Mucosa of gallbladder (tissue), 1 donor: ENCODE results near the gene CDKN2B-AS1. TPM values are rescaled to one million over a fixed set of nuclear protein-coding genes. Genes with fewer than 3 reads are reported as not detected.

Experiments used
- DNase-seq: peaks from one replicate; pipeline ENCODE4 v3.0.0-alpha.2; 2020; ENCODE audit warnings: low spot score
- total RNA-seq: library from RNA; stranded (reverse); gene quantifications from one replicate; pipeline ENCODE4 v1.2.1, GENCODE V29; 2021
- donor health status: DM: no; HTN: no; CAD: no.

CDKN2B-AS1 gene
- total RNA-seq, 1 donor from 2014 or later: 0.55 TPM

- no peak for DNase-seq
Measured at GRCh38 chr9:21982861-21983560, 11.6 kb upstream of the CDKN2B-AS1 start.

DNA sequence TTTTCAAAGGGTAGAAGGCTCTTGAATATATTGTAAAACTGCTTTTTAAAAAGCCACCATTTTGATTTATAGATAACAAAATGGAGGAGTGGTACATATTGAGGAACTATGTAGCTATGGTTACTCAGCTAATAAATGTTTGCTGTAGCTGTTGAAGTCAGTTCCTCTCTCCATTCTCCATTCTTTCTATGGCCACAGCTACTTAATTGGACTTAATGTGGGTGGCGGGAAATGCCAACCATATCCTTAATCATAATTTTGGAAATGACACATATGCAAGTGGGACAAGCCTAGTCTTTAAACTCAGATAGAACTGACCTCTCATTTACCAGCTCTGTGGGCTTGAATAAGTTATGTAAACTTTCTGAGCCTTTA, 11.0 kb upstream of the CDKN2B-AS1 start:
- DNase-seq: no peak

DNA sequence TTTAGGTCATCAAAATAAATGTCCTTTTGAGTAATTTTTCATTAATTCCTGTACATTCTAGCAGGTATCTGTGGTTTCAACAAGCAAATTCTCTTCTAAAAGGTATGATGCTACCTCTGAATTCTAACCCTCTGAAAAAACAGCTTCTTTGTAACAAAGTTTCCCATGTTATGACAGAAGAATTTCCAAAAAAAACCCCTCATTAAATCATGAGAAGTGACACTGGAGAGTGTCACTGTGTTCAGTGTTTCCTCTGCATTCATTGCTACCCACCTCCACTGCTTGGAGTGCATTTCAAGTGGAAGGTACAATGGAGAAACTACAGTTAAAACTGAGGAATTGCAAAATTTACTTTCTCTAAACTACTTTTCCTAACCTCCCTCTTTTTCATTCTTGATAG, 10.5 kb upstream of the CDKN2B-AS1 start:
- no peak for DNase-seq

GRCh38 chr9:21985964-21986667, 8.5 kb upstream of the CDKN2B-AS1 start:
- DNase-seq: no peak

DNA sequence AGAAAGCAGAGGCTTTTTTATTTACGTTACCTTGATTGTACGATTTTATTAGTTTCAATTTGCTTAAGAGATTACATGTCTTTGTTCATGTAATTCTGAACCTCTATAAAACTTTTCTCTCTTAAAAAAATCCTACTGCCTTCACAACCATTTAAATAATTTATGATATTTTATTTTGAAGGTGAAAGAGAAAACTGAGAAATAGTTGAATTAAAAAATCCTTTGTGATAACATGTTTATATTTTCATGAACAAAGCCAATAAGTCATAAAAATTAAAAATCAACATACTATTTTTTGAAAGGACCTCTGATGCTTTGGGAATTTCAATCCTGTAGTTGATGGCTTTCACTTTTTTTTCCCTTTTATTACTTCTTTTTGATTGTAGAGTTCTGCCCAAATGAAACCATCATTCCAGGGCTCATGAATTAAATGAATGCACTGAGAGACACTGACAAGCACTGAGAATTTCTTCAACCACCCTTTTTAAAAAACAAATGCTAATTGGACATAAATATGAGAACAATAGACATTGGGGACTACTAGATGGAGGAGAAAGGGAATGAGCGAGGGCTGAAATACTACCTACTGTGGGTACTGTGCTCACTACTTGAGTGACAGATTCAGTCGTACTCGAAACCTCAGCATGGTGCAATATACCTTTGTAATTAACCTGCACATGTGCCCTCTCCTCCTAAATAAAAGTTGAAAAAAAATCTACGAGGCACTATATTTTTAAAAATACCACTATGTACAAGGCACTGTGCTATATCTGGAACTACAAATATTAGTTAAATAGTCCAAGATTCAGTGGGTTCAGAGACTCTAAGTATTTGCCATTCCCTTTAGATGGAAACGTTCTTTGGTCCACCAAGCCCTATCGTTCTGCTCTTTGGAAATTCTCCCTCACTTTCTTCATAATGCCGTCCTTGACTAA, 6.3 kb upstream of the CDKN2B-AS1 start:
- no peak for DNase-seq

DNA sequence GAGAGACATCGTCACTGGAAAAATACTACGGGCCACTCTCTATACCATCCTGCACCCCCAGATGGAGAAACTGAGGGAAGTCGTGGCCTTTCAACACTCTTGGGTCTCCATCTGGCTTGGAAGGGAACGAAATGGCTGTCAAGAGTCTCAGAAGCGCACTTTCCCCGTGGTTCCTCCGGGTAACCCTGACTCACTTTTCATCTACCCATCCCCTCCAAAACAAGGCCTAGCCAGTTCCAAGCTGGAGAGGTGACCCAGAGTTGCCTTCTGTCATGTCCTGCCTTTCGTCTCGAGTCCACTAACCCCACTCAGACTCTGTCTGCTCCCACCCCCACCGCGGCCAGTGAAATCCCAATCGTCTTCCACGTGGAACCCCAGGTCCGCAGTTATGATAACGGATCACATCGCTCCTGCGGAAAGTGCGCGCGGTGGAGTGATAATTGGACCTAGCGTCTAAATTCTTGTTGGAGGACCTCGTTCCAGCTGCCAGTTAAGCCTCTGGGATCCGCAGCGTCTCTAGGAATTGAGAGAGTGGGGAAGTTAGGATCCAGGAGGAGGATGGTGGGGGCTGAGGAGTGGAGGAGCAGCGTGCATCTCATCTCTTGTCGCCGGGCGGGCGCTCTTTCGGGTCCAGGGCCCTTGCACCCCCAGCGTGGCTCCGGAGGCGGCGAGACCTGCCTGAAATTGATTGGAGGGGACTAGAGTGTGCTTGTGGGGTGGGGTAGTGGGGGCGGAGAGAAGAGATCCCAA, 5.0 kb upstream of the CDKN2B-AS1 start:
- no peak for DNase-seq

DNA sequence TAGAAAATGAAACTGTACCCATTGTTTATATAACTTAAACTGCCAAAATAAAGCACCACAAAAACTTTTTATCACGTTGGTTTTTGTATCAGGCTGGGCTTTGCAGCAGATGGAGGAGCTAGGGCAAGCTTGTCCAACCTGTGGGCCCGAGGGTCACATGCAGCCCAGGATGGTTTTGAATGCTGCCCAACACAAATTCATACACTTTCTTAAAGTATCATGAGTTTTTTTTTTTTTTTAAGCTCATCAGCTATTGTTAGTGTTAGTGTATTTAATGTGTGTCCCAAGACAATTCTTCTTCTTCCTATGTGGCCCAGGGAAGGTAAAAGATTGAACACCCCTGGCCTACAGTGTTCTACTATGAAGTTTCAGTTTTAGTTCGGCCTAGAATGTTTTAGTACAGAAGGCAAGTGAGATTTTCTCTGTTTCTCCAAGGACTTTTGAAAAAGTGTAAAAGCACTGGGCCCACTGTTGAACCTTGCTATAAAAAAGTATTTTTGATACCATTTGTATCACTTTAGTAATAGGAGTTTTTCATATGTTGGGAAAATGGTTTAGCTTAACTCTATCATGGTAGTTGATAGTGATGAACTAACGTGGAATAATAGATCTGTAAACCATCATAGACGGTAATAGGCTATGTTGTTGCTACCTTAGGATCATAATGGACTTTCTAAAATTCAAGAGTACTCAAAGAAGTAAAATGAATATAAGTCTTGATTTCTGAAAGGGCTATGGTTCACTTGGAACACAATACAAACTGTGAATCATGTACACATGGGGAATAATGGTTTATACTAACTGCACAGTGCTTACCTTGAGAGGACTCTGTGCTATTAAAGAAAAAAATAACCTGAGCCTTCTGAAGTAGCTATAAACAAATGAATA, 3.3 kb upstream of the CDKN2B-AS1 start:
- DNase-seq: no peak

GRCh38 chr9:21993007-21993406, 1.6 kb upstream of the CDKN2B-AS1 start:
- DNase-seq: no peak

DNA sequence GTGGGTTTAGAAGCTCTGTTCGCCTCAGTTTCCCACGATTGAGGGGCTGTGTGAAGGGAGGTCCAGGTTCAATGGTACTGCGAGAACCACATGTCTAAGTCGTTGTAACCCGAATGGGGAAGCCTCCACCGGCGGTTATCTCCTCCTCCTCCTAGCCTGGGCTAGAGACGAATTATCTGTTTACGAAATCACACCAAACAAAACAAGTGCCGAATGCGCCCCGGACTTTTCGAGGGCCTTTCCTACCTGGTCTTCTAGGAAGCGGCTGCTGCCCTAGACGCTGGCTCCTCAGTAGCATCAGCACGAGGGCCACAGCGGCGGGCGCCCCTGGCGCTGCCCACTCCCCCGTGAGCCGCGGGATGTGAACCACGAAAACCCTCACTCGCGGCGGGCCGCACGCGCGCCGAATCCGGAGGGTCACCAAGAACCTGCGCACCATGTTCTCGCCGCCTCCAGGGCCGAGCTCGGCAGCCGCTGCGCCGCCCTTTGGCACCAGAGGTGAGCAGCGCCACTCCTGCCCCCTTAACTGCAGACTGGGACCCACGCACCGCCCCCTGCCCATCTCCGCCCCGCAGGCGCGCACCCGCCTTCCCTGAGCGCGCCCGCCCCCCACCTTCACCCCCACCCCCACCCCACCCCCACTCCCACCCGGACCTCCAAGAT, 567 bp upstream of the CDKN2B-AS1 start, which contains the start of gene CDKN2A:
CDKN2A (minus strand) TSS at position 500 of the 663 bp plus-strand sequence.
- no peak for DNase-seq

- peak; percentile 66 for DNase-seq
Measured at GRCh38 chr9:21995006-21995665, 545 bp downstream of the CDKN2B-AS1 start.

DNA sequence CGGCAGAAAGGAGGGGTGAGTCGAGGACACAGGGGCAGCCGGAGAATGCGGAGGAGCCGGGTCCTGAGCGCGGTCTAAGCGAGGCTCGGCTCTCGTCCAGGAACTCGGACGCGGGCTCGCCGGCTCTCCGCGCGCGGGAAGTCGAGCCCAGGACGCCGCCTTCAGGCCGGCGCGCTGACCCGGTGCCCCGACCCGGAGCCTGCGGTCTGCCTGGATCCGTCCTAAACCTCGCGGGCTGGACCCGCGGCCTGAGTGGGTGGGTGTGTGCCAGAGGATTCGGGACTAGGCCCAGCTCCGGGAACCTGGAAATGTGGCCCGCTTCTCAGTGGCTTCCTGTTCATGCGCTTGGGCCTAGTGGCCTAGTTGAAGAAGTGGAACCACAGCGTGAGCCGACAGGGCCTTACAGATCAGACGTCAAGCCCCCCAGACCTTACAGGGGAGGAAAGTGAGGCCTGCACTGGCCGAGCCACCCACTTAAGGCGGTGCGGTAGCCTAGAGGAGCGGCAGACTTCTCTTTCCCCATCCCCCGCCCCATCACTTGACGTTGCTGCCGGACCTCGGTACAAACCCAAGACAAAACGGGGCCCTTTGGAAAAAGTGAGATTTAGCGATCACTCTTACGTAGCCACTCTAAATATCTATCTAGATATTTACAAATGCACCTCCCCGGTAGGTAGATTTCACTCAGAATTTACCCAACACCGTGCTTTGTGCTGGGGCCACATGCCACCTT, 1.2 kb downstream of the CDKN2B-AS1 start:
- no peak for DNase-seq

- DNase-seq: no peak
Measured at GRCh38 chr9:21996438-21996837, 1.8 kb downstream of the CDKN2B-AS1 start.

GRCh38 chr9:21996858-21997257, 2.3 kb downstream of the CDKN2B-AS1 start:
- DNase-seq: no peak

- no peak for DNase-seq
Measured at GRCh38 chr9:21997480-21997879, 2.9 kb downstream of the CDKN2B-AS1 start.

DNA sequence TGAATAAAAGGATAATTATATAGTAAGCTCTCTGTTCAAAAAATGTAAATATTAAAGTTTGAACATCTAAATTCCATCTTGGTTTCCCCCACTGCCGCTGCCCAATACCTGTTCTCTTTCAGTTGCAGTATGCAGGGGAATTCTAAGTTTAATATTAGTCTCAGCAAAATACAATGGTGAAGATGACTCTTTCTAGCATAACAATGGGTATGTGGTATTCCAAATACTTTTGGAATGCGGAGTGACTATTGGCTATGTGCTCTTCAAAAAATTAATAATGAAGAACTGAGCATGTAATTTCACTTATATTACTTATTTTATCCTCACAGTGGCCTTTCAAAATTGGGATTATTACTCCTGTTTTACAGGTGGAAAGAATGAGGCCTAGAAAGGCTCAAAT, 3.4 kb downstream of the CDKN2B-AS1 start:
- no peak for DNase-seq

- no peak for DNase-seq
Measured at GRCh38 chr9:22002038-22002437, 7.4 kb downstream of the CDKN2B-AS1 start.

DNA sequence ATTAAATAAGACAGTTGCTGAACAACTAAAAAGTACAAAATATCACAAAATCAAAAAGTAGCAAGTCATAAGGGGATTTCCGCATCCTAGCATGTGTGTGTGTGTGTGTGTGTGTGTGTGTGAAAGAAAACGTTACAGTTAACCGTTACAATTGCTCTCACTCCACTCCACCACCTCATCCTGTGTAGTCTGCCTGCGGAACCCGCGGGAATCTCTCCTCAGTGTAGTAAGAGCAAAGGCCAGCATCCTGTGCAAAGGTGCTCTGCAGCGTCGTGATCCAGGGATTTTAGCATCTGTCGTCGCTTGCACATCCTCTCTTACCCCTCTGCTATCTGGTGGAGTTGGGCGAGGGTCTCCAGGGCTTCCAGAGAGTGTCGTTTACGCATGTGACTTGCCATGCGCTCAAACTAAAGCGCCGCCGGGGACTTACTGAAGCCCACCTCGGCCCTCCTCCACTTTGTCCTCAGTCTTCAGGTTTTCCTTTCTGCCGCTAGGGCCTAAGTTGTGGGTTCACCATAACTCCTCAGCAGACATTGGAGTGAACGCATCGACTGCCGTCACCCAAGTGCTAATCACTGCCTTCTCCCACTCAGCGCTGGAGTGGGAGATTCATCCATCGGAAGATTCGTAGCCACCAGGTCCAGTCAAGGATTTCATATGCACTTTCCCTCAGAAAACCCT, 10.6 kb downstream of the CDKN2B-AS1 start:
- no peak for DNase-seq
